Chondrocyte (in vitro differentiated cells): Measurements from ENCODE around the gene RPS10. TPM values are rescaled to one million over a fixed set of nuclear protein-coding genes. Genes with fewer than 3 reads are reported as not detected.

ENCODE experiments used
- DNase-seq: peaks from one replicate; pipeline ENCODE4 v3.0.0; 2021; ENCODE audit warnings: mixed read lengths, low spot score
- H3K27ac Mint-ChIP-seq: one replicate; pipeline ENCODE4 v1.8.0; 2021; ENCODE audit warnings: mild to moderate bottlenecking, moderate library complexity, mixed read lengths; ENCODE audit not compliant: unreplicated experiment
- H3K27me3 Mint-ChIP-seq: 2 replicates; pipeline ENCODE4 v1.8.0; 2021; ENCODE audit warnings: low read depth, mixed read lengths
- H3K36me3 Mint-ChIP-seq: 2 replicates; pipeline ENCODE4 v1.8.0; 2021; ENCODE audit warnings: low read depth, mixed read lengths
- H3K4me1 Mint-ChIP-seq: 2 replicates; pipeline ENCODE4 v1.8.0; 2021; ENCODE audit warnings: low read depth, mild to moderate bottlenecking, mixed read lengths
- H3K4me3 Mint-ChIP-seq: one replicate; pipeline ENCODE4 v1.8.0; 2021; ENCODE audit warnings: mild to moderate bottlenecking, moderate library complexity, mixed read lengths; ENCODE audit not compliant: unreplicated experiment
- H3K9me3 Mint-ChIP-seq: 2 replicates; pipeline ENCODE4 v1.8.0; 2021; ENCODE audit warnings: low read depth, mixed read lengths
- CTCF ChIP-seq: fragments of 200-600 bp; sonication (generic); IDR thresholded peaks from 2 replicates; pipeline ENCODE4 v1.5.0; 2021; ENCODE audit warnings: antibody characterized with exemption, mild to moderate bottlenecking, moderate library complexity
- total RNA-seq: library from RNA; stranded (reverse); gene quantifications from 3 replicates; pipeline ENCODE4 v1.2.1, GENCODE V29; 2021

Gene RPS10
- total RNA-seq, 1 donor from 2014 or later, result 771 TPM

GRCh38 chr6:34457742-34458735 lies 32.2 kb upstream of the RPS10 start:
- TF ChIP-seq CTCF, result no peak
- Mint-ChIP-seq H3K4me3 (no peak overlapping the region), H3K4me1 (no peaks in the 10 kb centered on the region), H3K27me3 (peaks cover 2% of the 10 kb centered on the region), H3K36me3 (no peaks in the 10 kb centered on the region), H3K27ac (no peak overlapping the region), H3K9me3 (no peaks in the 10 kb centered on the region)
- DNase-seq, result no peak

GRCh38 chr6:34457382-34457741 lies 31.5 kb upstream of the RPS10 start:
- Mint-ChIP-seq H3K27ac (no peak overlapping the region), H3K36me3 (no peaks in the 10 kb centered on the region), H3K9me3 (no peaks in the 10 kb centered on the region), H3K27me3 (no peaks in the 10 kb centered on the region), H3K4me1 (no peaks in the 10 kb centered on the region), H3K4me3 (no peak overlapping the region)
- DNase-seq, result no peak
- no peak for TF ChIP-seq CTCF

- Mint-ChIP-seq H3K4me1 (no peaks in the 10 kb centered on the region), H3K27me3 (no peaks in the 10 kb centered on the region), H3K27ac (no peak overlapping the region), H3K4me3 (no peak overlapping the region), H3K9me3 (peaks cover 6% of the 10 kb centered on the region), H3K36me3 (peaks cover 2% of the 10 kb centered on the region)
- no peak for DNase-seq
- no peak for TF ChIP-seq CTCF
These were observed 30.0 kb upstream of the RPS10 start for GRCh38 chr6:34455831-34456230.

GRCh38 chr6:34451192-34451591 lies 25.3 kb upstream of the RPS10 start:
- no peaks in the 10 kb centered on the region for H3K4me1 Mint-ChIP-seq
- H3K27me3 Mint-ChIP-seq, result no peaks in the 10 kb centered on the region
- DNase-seq, result no peak
- H3K36me3 Mint-ChIP-seq, result peaks cover 2% of the 10 kb centered on the region
- no peak overlapping the region for H3K27ac Mint-ChIP-seq
- no peak for TF ChIP-seq CTCF
- H3K4me3 Mint-ChIP-seq, result no peak overlapping the region
- peaks cover 6% of the 10 kb centered on the region for H3K9me3 Mint-ChIP-seq

GRCh38 chr6:34447910-34448309 lies 22.0 kb upstream of the RPS10 start:
- Mint-ChIP-seq H3K27me3 (no peaks in the 10 kb centered on the region), H3K4me1 (no peaks in the 10 kb centered on the region), H3K36me3 (peaks cover 2% of the 10 kb centered on the region), H3K9me3 (peaks cover 6% of the 10 kb centered on the region), H3K27ac (no peak overlapping the region), H3K4me3 (no peak overlapping the region)
- TF ChIP-seq CTCF, result no peak
- no peak for DNase-seq
